Psoas muscle (tissue), 8 donors: ENCODE data around the gene RBMS3. TPM values are rescaled to one million over a fixed set of nuclear protein-coding genes. Genes with fewer than 3 reads are reported as not detected.
"Not testable (repeated sequence)": the region's sequence is repeated elsewhere in the genome, so short reads cannot be mapped to it uniquely, and the experiment has no call there.

Experiments
- ATAC-seq, 4 donors: fragments of 200-7000 bp; cut with Tn5 transposase; one replicate each; pipeline ENCODE4 v1.9.1; 2020; ENCODE audit warnings: moderate library complexity in 3 of 4, mild to moderate bottlenecking in 2 of 4
- DNase-seq, 2 donors: peaks; one replicate each; pipeline ENCODE4 v3.0.0-alpha.2; 2020
- H3K27ac ChIP-seq: fragments of 200-600 bp; one replicate; pipeline ENCODE4 v1.8.0; 2022
- H3K27me3 ChIP-seq, 3 donors: fragments of 200-600 bp in 1 of 3; one replicate each; pipeline versions ENCODE4 v1.6.1 to v1.8.0; 2013 to 2022; ENCODE audit warnings: low read length in 2 of 3, mild to moderate bottlenecking in 2 of 3, moderate library complexity in 1 of 3; ENCODE audit not compliant: insufficient read depth in 3 of 3
- H3K36me3 ChIP-seq, 2 donors: fragments of 200-600 bp in 1 of 2; one replicate each; pipeline versions ENCODE4 v1.6.1 to v1.8.0; 2013 to 2022; ENCODE audit warnings: low read depth in 1 of 2, mild to moderate bottlenecking in 1 of 2, moderate library complexity in 1 of 2; ENCODE audit not compliant: insufficient read depth in 1 of 2
- H3K4me1 ChIP-seq: fragments of 200-600 bp; one replicate; pipeline ENCODE4 v1.8.0; 2022
- H3K4me3 ChIP-seq: fragments of 200-600 bp; one replicate; pipeline ENCODE4 v1.8.0; 2022; ENCODE audit warnings: mild to moderate bottlenecking
- H3K9me3 ChIP-seq: fragments of 200-600 bp; one replicate; pipeline ENCODE4 v1.8.0; 2022
- WGBS, 3 donors: extraction: QIAGEN DNeasy Blood & Tissue Kit; methylation state at CpG; one replicate each; pipeline versions ENCODE4 v1.1.6 to v1.1.7; 2013; 5-methylcytosine and 5-hydroxymethylcytosine counted together
- intact Hi-C, 2 donors: fragments of 100-400 bp; cut with DNase I; formaldehyde crosslinking; loops; one replicate each; pipeline versions ENCODE4 v1.11.0 to v1.14.2; 2022
- polyA plus RNA-seq, 3 donors: library from polyadenylated mRNA; stranded (reverse); fragments of 200-250 nt; gene quantifications; one replicate each; pipeline ENCODE4 v1.2.3, GENCODE V29; 2013
- total RNA-seq, 4 donors: library from RNA; stranded (reverse); fragmentation: NEBNext Ultra II Directional in 2 of 4; extraction: Animal tissue kit (Norgen Biotek cat#: 25700) in 2 of 4; gene quantifications; one replicate each; pipeline versions ENCODE4 v1.2.1 to v1.2.4, GENCODE V29; 2021 to 2023
- TF ChIP-seq, protein P1 (sequence below): fragments of 200-600 bp; IDR thresholded peaks from one replicate; pipeline ENCODE4 v1.8.0; 2022; ENCODE audit warnings: antibody characterized with exemption
- donor health status: healthy with polysubstance abuse.
- donor health status: DM: no; HTN: no; CAD: no; lungs with moderate emphysema.
- donor health status: Bipolar disorder and iron deficiency.
- donor health status: healthy.
- donor health status: DM: yes; HTN: yes; CAD: no.
- donor health status: DM: no; HTN: no; CAD: no.
- donor health status: DM: no; HTN: no; CAD: no.
- donor health status: DM: yes; HTN: yes; CAD: no.

Gene RBMS3
- total and polyA plus RNA-seq, 7 donors = 3.8 to 34.5 (median 23.5) TPM

DNA sequence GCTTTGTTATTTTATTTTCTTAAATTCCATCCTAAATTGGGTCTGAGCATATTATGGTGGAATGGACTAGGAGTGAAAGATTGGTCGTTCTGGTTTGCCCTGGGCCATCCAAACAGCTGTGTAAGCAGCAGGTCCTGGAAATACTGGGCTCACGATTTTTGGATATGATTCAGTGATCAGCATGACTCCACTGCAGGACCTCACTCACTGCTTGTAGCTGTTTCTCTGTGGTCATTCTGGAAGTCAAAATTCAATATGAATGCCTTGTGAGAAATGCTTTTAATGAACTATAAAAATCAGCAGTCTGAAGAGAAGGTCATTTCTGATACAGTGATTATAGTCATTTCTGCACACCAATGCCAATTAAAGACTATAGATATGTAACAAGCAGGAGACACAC lies 185.0 kb downstream of the RBMS3 start:
- H3K36me3 ChIP-seq = no peaks in the 10 kb centered on the region
- no peaks in the 10 kb centered on the region for H3K9me3 ChIP-seq
- 7 to 26% (median 19%) methylated on average over 2 of the region's 2 CpGs for WGBS, 3 donors
- no peak overlapping the region for H3K27ac ChIP-seq
- H3K4me3 ChIP-seq = no peak overlapping the region
- no peaks in the 10 kb centered on the region for H3K27me3 ChIP-seq
- DNase-seq (no peak), ATAC-seq (peak; percentile 22 to 68 (median 60))
- peaks cover 3% of the 10 kb centered on the region for H3K4me1 ChIP-seq
- TF ChIP-seq, protein P1, sequence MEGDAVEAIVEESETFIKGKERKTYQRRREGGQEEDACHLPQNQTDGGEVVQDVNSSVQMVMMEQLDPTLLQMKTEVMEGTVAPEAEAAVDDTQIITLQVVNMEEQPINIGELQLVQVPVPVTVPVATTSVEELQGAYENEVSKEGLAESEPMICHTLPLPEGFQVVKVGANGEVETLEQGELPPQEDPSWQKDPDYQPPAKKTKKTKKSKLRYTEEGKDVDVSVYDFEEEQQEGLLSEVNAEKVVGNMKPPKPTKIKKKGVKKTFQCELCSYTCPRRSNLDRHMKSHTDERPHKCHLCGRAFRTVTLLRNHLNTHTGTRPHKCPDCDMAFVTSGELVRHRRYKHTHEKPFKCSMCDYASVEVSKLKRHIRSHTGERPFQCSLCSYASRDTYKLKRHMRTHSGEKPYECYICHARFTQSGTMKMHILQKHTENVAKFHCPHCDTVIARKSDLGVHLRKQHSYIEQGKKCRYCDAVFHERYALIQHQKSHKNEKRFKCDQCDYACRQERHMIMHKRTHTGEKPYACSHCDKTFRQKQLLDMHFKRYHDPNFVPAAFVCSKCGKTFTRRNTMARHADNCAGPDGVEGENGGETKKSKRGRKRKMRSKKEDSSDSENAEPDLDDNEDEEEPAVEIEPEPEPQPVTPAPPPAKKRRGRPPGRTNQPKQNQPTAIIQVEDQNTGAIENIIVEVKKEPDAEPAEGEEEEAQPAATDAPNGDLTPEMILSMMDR = no peak
- intact Hi-C loops = no loop called here

DNA sequence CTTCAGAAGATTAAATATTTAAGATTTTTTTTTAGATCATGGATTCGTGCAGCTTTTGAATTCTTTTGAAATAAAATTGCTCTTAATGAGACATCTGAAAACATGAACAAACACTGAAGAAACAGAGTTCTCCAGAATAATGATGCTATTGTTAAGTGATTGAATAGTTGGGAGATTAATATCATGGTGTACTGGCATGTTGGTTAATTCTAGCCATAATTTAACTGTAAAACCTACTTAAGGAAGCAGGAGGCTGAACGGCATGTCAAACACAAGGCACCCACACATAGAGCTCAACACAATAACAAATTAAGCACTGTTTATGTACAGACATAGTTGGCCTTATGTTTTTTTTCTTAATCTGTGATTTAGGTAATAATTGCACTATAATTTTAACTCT lies 185.6 kb downstream of the RBMS3 start:
- Histone ChIP-seq H3K36me3 (no peaks in the 10 kb centered on the region), H3K27ac (no peak overlapping the region), H3K27me3 (no peaks in the 10 kb centered on the region), H3K9me3 (no peaks in the 10 kb centered on the region), H3K4me3 (no peak overlapping the region), H3K4me1 (peaks cover 3% of the 10 kb centered on the region)
- TF ChIP-seq, protein P1 = no peak
- intact Hi-C loops = no loop called here
- WGBS, 3 donors = 48 to 68% (median 64%) methylated on average over 2 of the region's 2 CpGs
- ATAC-seq = no peak
- no peak for DNase-seq

DNA sequence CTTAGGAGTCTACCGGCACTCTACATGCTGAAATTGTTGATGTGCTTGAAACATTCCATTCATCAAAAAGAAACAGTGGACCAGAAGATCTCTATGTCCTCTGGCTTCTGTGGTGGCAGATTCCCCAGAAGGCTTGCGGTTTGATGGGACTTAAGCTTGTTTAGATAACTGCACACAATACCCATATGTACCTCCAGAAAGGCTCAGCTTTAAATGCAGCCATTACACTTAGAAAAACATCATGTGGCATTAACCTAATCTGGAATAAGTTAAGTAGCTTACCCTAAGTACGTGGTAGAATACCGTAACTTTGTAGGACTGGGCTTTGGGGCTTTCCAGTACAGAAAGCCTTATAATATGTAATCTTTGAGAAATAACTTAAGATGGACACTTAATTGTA lies 187.3 kb downstream of the RBMS3 start:
- Histone ChIP-seq H3K4me3 (no peak overlapping the region), H3K36me3 (no peaks in the 10 kb centered on the region), H3K4me1 (peaks cover 3% of the 10 kb centered on the region), H3K27me3 (no peaks in the 10 kb centered on the region), H3K9me3 (no peaks in the 10 kb centered on the region), H3K27ac (no peak overlapping the region)
- 96 to 97% (median 96%) methylated on average over 4 of the region's 4 CpGs for WGBS, 3 donors
- DNase-seq = no peak
- ATAC-seq = no peak
- intact Hi-C loops = no loop called here
- TF ChIP-seq, protein P1 = no peak

DNA sequence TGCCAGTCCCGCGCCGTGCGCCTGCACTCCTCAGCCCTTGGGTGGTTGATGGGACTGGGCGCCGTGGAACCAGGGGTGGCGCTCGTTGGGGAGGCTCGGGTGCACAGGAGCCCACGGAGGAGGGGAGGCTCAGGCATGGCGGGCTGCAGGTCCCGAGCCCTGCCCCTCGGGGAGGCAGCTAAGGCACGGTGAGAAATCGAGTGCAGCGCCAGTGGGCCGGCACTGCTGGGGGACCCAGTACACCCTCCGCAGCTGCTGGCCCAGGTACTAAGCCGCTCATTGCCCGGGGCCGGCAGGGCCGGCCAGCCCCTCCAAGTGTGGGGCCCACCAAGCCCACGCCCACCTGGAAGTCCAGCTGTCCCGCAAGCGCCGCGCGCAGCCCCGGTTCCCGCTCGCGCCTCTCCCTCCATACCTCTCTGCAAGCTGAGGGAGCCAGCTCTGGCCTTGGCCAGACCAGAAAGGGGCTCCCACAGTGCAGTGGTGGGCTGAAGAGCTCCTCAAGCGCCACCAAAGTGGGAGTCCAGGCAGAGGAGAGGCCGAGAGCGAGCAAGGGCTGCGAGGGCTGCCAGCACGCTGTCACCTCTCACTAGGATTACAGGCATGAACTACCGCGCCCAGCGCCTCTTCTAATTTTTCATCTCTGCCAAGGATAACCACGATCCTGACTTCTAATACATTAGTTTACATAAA lies 192.8 kb downstream of the RBMS3 start:
- H3K27me3 ChIP-seq, H3K4me1 ChIP-seq: not testable (repeated sequence)

DNA sequence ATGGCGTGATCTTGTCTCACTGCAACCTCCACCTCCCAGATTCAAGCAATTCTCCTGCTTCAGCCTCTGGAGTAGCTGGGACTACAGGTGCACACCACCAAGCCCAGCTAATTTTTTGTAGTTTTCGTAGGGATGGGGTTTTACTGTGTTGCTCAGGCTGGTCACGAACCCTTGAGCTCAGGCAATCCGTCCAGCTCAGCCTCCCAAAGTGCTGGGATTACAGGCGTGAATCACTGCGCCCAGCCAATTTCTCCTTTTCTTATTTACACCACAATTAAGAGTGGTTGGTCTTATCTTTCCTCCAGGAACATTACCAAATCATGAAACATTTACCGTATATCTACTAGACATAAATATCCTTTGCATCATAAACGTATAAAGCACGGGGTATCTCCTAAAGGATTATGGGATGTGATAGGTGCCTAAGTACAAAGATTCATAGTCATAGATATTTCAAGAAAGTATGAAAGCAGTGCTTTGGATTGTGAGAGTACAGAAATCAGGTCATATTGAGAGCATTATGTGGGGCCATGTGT lies 194.5 kb downstream of the RBMS3 start:
- Histone ChIP-seq H3K4me3 (no peak overlapping the region), H3K27me3 (no peaks in the 10 kb centered on the region), H3K36me3 (no peaks in the 10 kb centered on the region), H3K27ac (no peak overlapping the region), H3K9me3 (no peaks in the 10 kb centered on the region), H3K4me1 (peaks cover 8% of the 10 kb centered on the region)
- ATAC-seq (no peak), DNase-seq (no peak)
- TF ChIP-seq, protein P1 = no peak
- intact Hi-C loops = no loop called here
- WGBS, 3 donors = 89 to 95% (median 90%) methylated on average over 9 of the region's 9 CpGs

More for the DNA sequence above, 192.8 kb downstream of the RBMS3 start:
- ATAC-seq, H3K27ac ChIP-seq, intact Hi-C loops, H3K9me3 ChIP-seq, DNase-seq, H3K36me3 ChIP-seq, H3K4me3 ChIP-seq: not testable (repeated sequence)
- 89 to 94% (median 92%) methylated on average over 32 to 41 of the region's 41 CpGs for WGBS, 3 donors
